Fibroblast of skin of abdomen (primary cell): ENCODE measurements around the gene ZNF213. TPM values are rescaled to one million over a fixed set of nuclear protein-coding genes. Genes with fewer than 3 reads are reported as not detected.

ENCODE experiments used
- DNase-seq: peaks from one replicate; pipeline ENCODE4 v3.0.0-alpha.2; 2013
- polyA plus RNA-seq, 2 experiments: library from polyadenylated mRNA; unstranded; fragments of 120-200 nt; gene quantifications; one replicate each; pipeline ENCODE4 v1.2.1, GENCODE V29; 2013; ENCODE audit not compliant: insufficient read length in 2 of 2

The ZNF213 gene
- polyA plus RNA-seq (2013, experiment 1 of 2; ENCODE audit: insufficient read length) = 14.0 TPM
- polyA plus RNA-seq (2013, experiment 2 of 2; ENCODE audit: insufficient read length) = 14.0 TPM

GRCh38 chr16:3134338-3135125 lies at the start of gene ZNF213:
ZNF213 (plus strand) TSS chr16:3135029; CDS start chr16:3137281, 2,252 bp downstream.
- DNase-seq = peak; percentile 98

- DNase-seq = no peak
Observed at GRCh38 chr16:3085868-3086595, 48.8 kb upstream of the ZNF213 start.

- no peak for DNase-seq
Observed at GRCh38 chr16:3086596-3087242, 48.1 kb upstream of the ZNF213 start.

GRCh38 chr16:3087243-3088235 lies 47.3 kb upstream of the ZNF213 start:
- no peak for DNase-seq

- no peak for DNase-seq
Observed at GRCh38 chr16:3088450-3088849, 46.4 kb upstream of the ZNF213 start.

- DNase-seq = no peak
Observed at GRCh38 chr16:3088925-3089716, 45.7 kb upstream of the ZNF213 start.

GRCh38 chr16:3089717-3090592 lies 44.9 kb upstream of the ZNF213 start:
- DNase-seq = no peak

GRCh38 chr16:3091551-3091950 lies 43.3 kb upstream of the ZNF213 start:
- no peak for DNase-seq

- DNase-seq = no peak
Observed at GRCh38 chr16:3092501-3092941, 42.3 kb upstream of the ZNF213 start.

GRCh38 chr16:3094289-3095027 lies 40.4 kb upstream of the ZNF213 start:
- DNase-seq = no peak

- DNase-seq = no peak
Observed at GRCh38 chr16:3095869-3096268, 39.0 kb upstream of the ZNF213 start.

GRCh38 chr16:3096362-3096761 lies 38.5 kb upstream of the ZNF213 start:
- no peak for DNase-seq

- no peak for DNase-seq
Observed at GRCh38 chr16:3097266-3097665, 37.6 kb upstream of the ZNF213 start.

- no peak for DNase-seq
Observed at GRCh38 chr16:3098459-3099394, 36.1 kb upstream of the ZNF213 start, which contains the start of gene ZSCAN10. ZSCAN10 (minus strand) TSS chr16:3099294; CDS start chr16:3092937, 6,357 bp downstream.

GRCh38 chr16:3099395-3099731 lies 35.5 kb upstream of the ZNF213 start:
- no peak for DNase-seq

GRCh38 chr16:3099732-3100499 lies 34.9 kb upstream of the ZNF213 start:
- DNase-seq = peak; percentile 88
